HG03439 (cell line): ENCODE results near the gene SIRPA.

Experiments
- ATAC-seq: cut with Tn5 transposase; IDR thresholded peaks from one replicate; pipeline ENCODE4 v1.9.1; 2021; ENCODE audit warnings: mild to moderate bottlenecking, moderate library complexity; ENCODE audit not compliant: unreplicated experiment

The SIRPA gene

GRCh38 chr20:1931830-1932229 lies 36.6 kb downstream of the SIRPA start:
- ATAC-seq: no peak

DNA sequence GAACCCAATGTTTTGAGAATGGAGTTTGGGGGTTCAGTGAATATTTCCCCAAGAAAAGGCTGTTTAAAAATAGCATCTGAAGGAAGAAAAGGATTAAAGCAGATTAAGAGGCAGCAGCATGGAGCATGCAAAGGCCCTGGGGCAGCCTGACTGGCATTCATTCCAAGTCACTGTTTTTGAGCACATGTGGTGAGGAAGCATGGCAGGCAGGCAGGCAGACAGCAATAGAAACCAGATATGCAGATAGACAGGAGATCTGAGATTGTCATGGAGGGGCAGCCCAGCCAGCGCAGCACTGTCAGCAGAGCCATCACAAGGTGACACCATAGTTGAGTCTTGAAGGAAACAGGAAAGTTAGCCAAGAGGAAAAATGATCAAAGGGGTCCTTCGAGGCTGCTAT lies 37.8 kb downstream of the SIRPA start:
- no peak for ATAC-seq

DNA sequence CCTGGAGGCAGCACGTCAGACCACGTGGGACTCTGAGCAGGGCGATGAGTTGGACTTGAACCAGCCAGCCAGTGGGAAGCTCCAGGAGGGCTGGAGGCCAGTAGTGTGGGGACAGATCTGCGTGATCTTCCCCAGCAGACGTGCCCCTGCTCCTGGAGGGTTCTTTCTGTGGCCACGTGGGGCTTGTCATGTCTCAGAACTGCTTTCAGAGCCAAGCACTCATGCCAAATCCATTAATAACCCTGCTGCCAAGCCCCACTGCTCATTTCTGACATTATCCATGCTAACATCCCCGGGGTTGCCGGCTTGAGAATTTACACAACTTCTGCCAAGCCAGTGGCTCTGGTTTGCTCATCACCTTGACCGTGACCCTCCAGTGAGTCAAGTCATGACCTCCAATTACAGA lies 38.3 kb downstream of the SIRPA start:
- ATAC-seq: no peak

DNA sequence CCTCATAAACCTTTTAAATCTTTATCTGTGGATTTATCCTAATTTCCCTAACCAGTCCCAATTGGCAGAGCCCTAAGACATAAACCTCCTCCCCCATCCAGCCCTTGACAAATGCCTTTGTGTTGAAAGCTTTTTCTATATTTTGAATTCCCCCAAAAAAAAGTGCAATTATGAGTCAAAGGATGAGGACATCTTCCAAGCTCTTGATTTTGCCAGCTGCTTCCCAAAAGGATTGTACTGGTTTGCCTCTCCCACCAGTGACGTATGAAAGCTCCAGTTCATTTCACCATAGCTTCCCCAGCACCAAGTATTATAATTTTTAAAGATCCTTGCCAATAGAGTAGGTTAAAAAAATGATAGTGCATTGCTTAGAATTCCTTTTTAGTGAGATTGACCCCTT lies 38.9 kb downstream of the SIRPA start:
- ATAC-seq: no peak

GRCh38 chr20:1934721-1935573 lies 39.7 kb downstream of the SIRPA start:
- no peak for ATAC-seq

GRCh38 chr20:1935696-1936366 lies 40.6 kb downstream of the SIRPA start:
- no peak for ATAC-seq

DNA sequence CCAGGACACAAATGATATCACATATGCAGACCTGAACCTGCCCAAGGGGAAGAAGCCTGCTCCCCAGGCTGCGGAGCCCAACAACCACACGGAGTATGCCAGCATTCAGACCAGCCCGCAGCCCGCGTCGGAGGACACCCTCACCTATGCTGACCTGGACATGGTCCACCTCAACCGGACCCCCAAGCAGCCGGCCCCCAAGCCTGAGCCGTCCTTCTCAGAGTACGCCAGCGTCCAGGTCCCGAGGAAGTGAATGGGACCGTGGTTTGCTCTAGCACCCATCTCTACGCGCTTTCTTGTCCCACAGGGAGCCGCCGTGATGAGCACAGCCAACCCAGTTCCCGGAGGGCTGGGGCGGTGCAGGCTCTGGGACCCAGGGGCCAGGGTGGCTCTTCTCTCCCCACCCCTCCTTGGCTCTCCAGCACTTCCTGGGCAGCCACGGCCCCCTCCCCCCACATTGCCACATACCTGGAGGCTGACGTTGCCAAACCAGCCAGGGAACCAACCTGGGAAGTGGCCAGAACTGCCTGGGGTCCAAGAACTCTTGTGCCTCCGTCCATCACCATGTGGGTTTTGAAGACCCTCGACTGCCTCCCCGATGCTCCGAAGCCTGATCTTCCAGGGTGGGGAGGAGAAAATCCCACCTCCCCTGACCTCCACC lies 42.2 kb downstream of the SIRPA start:
- ATAC-seq: no peak

DNA sequence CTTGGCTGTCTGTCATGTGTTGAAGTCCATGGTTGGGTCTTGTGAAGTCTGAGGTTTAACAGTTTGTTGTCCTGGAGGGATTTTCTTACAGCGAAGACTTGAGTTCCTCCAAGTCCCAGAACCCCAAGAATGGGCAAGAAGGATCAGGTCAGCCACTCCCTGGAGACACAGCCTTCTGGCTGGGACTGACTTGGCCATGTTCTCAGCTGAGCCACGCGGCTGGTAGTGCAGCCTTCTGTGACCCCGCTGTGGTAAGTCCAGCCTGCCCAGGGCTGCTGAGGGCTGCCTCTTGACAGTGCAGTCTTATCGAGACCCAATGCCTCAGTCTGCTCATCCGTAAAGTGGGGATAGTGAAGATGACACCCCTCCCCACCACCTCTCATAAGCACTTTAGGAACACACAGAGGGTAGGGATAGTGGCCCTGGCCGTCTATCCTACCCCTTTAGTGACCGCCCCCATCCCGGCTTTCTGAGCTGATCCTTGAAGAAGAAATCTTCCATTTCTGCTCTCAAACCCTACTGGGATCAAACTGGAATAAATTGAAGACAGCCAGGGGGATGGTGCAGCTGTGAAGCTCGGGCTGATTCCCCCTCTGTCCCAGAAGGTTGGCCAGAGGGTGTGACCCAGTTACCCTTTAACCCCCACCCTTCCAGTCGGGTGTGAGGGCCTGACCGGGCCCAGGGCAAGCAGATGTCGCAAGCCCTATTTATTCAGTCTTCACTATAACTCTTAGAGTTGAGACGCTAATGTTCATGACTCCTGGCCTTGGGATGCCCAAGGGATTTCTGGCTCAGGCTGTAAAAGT lies 43.5 kb downstream of the SIRPA start:
- ATAC-seq: no peak

- ATAC-seq: no peak
Observed at GRCh38 chr20:1939270-1939595, 44.0 kb downstream of the SIRPA start.

DNA sequence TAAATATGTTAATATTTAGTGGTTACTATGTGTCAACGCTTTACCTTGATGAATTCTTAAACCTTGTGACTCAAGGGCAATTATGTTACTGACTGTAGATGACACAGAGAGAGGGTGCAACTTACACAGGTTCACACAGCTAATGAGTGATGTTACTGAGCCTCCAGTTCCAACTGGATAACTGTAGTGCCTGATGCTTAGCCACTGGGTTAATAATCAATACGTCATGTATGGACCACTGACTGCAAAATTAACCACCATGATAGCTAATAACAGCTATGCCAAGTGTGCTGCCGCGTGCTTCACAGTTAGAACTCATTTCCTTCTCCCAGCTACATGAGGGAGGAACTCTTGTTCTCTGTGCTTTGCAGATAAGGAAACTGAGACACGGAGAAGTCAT lies 45.4 kb downstream of the SIRPA start:
- no peak for ATAC-seq

- ATAC-seq: no peak
Observed at GRCh38 chr20:1941226-1941625, 46.0 kb downstream of the SIRPA start.

- ATAC-seq: no peak
Observed at GRCh38 chr20:1942061-1942460, 46.9 kb downstream of the SIRPA start.

DNA sequence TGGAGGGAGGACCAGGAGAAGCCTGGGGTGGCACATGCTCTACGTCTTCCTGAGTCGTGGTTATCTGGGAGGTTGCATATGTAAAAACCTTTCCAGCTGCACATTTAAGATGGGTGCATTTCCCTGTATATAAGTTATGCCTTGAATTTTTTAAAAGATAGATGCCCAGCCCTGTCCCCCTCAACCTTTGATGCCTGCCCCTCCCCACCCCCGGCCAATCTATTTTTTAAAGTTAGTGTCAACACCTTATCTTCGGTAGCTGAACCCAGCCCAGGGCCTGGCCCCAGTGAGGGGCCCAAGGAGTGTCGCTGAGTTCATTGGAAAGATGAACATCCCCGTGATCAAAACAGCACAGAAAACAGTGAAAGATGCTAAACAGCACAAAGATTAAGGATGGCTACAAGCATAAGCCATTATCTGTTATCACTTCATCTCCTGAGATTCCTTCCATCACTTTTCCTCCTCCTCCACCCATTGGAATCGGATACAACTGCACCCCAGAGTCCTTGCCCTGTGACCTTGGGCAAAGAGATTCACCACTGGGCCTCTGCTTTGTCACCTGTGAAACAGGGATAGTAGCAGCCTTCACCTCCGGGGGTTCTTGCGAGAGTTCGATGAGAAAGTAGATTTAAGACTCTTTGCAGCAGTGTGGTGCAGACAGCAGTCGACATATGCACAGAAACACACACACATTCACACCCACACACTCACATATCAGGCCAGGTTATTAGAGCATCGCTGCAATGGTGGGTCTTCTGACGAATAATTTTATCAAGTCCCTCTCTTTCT lies 47.5 kb downstream of the SIRPA start:
- no peak for ATAC-seq

- no peak for ATAC-seq
Observed at GRCh38 chr20:1943275-1944002, 48.2 kb downstream of the SIRPA start.

DNA sequence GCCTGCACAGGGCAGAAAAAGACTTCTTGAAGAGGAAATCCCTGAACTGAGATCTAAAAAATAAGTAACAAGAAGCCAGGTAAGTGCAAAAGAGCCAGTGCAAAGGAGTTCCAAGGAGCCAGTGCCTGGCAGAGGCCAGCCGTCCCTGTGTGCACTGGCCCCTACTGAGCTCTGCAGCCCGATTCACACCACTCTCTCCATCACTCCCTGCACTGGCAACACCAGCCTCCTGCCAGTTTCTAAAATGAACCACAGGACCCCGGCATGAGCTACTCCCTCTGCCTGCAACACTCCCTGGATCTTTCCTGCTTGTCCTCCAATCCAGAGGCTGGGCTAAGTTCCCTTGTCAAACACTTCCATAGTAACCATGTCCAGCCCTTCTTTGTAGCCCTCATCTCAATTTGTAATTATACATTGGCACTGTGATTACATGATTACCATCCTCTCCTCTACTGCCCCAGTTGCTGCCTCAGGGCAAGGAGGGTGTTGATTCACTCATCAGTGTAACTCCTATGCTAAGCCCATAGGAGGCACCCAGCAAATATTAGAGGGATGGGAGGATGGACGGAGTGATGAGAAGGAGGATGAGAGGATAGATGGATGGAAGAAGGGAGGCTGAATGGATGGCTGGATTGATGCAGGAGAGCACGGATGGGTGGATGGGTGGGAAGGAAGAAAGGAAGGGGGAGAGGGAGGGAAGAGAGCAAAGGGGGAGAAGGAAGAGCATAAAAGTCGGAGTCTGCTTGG lies 49.3 kb downstream of the SIRPA start:
- ATAC-seq: no peak

DNA sequence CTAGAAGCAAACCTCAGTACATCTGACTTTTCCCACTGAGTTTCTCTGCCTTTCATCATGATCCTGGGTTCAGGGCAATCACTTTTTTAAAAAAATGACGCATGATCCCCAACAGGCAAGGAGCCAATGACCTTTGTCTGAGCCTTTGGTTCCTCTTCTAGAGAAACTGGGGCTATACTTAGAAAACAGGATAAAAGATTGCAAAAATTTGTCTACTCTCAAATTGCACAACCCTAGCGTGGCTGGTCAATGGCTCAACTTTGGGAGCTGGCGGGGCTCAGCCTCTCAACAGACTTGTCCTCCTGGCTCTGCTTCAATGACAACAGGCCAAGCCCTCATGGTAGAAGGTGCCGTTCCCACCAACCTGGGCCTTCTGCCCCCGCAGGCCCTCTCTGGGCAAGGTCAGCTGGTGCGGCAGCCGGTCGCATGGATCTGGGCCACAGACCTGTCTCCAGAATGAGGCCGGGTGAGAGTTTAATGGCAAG lies 50.0 kb downstream of the SIRPA start:
- ATAC-seq: no peak

- no peak for ATAC-seq
Observed at GRCh38 chr20:1945660-1946059, 50.5 kb downstream of the SIRPA start.

- no peak for ATAC-seq
Observed at GRCh38 chr20:1946442-1946761, 51.2 kb downstream of the SIRPA start.
